GM12801 (cell line): ENCODE data around the gene PALLD.

Experiments used
- TF ChIP-seq, protein P1 (sequence below): IDR thresholded peaks from one replicate; pipeline ENCODE4 v1.5.1; 2011; ENCODE audit warnings: control low read depth; ENCODE audit not compliant: insufficient read length; ENCODE audit errors: extremely low read depth

Gene PALLD

DNA sequence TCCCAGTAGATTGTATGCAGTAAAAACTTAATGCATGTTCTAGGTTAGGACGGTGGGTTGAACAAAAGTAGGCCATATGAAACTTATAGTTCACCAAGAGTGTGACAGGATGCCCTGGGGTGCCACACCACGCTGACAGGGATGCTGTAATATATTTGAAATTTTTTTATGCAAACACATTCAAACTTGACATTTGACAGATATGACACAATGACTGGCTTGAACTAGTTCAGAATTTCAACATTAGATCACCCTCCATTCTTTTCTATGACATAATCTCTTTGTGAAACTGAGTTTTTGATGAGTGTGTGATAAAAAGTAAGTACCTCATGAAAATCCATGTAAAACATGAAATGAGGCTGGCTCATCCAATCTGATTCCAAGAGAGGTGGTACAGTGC, 198.4 kb downstream of the PALLD start:
- TF ChIP-seq, protein P1, sequence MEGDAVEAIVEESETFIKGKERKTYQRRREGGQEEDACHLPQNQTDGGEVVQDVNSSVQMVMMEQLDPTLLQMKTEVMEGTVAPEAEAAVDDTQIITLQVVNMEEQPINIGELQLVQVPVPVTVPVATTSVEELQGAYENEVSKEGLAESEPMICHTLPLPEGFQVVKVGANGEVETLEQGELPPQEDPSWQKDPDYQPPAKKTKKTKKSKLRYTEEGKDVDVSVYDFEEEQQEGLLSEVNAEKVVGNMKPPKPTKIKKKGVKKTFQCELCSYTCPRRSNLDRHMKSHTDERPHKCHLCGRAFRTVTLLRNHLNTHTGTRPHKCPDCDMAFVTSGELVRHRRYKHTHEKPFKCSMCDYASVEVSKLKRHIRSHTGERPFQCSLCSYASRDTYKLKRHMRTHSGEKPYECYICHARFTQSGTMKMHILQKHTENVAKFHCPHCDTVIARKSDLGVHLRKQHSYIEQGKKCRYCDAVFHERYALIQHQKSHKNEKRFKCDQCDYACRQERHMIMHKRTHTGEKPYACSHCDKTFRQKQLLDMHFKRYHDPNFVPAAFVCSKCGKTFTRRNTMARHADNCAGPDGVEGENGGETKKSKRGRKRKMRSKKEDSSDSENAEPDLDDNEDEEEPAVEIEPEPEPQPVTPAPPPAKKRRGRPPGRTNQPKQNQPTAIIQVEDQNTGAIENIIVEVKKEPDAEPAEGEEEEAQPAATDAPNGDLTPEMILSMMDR = no peak

DNA sequence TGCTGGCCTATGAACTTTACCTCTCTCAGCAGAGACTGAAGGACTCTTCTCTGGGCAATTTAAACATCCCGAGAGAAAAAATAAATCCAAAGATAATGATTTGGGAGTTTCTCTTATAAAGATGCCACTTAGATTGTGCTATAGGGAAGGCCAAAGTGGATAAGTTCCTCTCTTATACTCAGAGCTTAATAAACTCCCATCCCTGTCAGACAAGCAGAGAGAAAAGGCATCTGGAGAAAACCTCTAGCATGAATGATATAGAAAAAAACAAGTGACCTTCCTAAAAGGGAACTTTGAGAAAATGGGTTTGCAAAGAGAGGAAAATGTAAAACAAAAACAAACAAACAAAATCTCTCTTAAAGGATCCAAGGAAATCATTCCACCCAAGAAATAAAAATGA, 199.4 kb downstream of the PALLD start:
- TF ChIP-seq, protein P1 = no peak

DNA sequence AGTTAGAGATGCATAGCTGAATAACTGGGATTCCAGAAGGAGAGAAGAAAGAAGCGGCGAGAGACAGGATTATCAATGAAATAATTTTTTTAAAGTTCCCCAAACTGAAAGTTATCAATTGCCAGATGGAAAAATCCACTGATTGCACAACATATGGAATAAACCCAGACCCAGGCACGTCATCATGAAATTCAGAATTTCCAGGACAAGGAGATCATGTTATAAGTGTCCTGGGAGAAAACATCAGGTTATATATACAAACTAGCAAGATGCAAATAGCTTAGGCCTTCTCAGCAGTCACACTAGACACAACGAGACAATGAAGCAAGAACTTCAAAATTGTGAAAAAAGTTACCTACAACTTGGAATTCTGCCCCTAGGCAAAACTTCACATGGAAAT, 200.0 kb downstream of the PALLD start:
- TF ChIP-seq, protein P1 = no peak

DNA sequence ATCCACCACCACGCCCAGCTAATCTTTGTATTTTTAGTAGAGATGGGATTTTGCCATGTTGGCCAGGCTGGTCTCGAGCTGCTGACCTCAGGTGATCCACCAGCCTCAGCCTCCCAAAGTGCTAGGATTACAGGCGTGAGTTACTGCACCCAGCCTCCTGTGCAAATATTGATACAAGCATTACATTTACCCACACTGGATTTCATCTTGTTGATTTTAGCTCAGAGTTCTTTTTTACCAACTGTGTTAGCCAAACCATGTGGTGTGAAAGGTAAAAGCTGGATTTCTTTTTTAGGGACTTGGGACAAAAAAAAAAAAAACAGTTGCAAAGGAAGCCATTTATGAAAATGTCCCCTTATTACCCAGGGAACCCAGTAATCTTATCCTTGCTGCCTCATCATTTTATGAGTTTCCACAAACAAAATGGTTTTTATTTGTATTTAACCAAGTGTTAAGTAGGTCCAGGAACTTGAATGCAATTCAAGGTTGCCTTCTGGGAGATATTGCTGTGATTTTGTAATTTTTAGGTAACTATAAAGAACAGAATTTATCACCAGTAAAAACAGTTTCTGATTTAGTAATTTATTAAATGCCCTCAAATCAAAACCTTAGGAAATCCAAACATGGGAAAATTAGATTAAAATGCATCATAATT, 202.5 kb downstream of the PALLD start:
- TF ChIP-seq, protein P1 = no peak

DNA sequence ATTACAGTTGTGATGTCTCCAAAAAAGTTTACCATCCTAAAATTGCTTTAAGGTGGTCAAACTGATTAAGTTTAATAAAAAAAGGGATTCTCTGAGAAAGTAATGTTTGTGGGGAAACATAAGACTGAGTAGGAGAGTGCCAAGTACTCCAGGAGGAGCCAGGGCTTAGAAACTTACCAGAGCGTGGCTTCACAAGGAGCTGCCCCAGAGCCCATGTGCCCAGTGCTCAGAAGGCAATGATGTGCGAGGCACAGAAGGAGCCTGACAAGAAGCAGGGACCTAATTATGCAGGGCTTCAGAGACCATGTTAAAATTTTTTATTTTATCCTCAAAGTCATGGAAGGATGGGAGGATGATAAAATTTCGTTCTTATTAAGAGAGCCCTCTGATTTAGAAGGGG, 204.2 kb downstream of the PALLD start:
- TF ChIP-seq, protein P1 = no peak

DNA sequence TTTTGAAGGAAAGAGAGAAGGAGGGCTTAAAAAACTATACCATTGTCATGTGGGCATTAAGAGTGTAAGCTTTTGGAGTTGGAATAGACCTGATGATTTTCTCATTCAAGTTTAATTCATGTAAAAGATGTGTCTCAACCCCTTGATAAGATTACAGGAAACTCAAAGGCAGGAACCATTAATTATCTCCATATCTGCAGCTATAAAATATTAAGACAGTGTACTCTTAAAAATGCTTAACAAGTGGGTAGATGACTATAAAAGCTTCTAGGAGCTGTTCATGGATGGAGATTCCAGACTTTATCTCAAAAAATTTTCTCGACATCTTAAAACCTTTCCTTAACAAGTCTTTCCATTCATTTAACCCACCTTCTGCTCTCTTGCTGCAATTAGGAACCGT, 208.3 kb downstream of the PALLD start:
- TF ChIP-seq, protein P1 = no peak

DNA sequence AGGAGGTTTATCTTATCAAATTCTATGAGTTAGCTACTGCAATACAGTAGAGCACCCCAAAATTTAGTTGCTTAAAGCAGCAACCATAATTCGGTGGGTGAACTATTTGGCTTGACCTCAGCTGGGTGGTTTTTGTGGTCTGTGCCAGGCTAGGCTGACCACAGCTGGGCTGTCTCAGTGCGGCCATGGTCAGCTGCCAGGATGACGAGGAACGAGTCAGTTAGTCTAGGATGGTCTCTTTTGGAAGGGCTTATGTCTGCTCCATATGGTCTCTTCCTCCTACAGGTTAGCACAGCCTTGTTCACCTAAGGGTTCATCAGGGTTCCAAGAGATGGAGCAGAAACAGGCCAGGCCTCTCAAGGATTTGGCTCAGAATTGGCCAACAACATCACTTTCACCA, 210.4 kb downstream of the PALLD start:
- TF ChIP-seq, protein P1 = no peak
